HG03571 (cell line): Measurements from ENCODE around the gene SMC2.

ENCODE experiments used
- ATAC-seq: cut with Tn5 transposase; IDR thresholded peaks from one replicate; pipeline ENCODE4 v1.9.1; 2021; ENCODE audit not compliant: unreplicated experiment

SMC2 gene

GRCh38 chr9:104093647-104094533, at the start of gene SMC2:
Gene SMC2 (plus strand): TSS chr9:104094309. CDS start chr9:104095385, 1,076 bp downstream.
- ATAC-seq = peak; percentile 90

- no peak for ATAC-seq
These were observed 25.6 kb upstream of the SMC2 start for GRCh38 chr9:104068546-104068945.

- no peak for ATAC-seq
These were observed 24.8 kb upstream of the SMC2 start for GRCh38 chr9:104069288-104069687.

- ATAC-seq = no peak
These were observed 22.5 kb upstream of the SMC2 start for GRCh38 chr9:104071589-104071988.

GRCh38 chr9:104073098-104073769, 20.9 kb upstream of the SMC2 start:
- ATAC-seq = no peak

- ATAC-seq = no peak
These were observed 20.4 kb upstream of the SMC2 start for GRCh38 chr9:104073770-104074133.

GRCh38 chr9:104074876-104075275, 19.2 kb upstream of the SMC2 start:
- ATAC-seq = no peak

GRCh38 chr9:104075801-104076753, 18.0 kb upstream of the SMC2 start:
- no peak for ATAC-seq

GRCh38 chr9:104078596-104078995, 15.5 kb upstream of the SMC2 start:
- no peak for ATAC-seq

- ATAC-seq = no peak
These were observed 13.1 kb upstream of the SMC2 start for GRCh38 chr9:104080983-104081382.

GRCh38 chr9:104082168-104082567, 11.9 kb upstream of the SMC2 start:
- no peak for ATAC-seq

- ATAC-seq = no peak
These were observed 8.6 kb upstream of the SMC2 start for GRCh38 chr9:104085525-104085924.

- ATAC-seq = no peak
These were observed 6.2 kb upstream of the SMC2 start for GRCh38 chr9:104087894-104088293.

- no peak for ATAC-seq
These were observed 5.7 kb upstream of the SMC2 start for GRCh38 chr9:104088416-104088815.

GRCh38 chr9:104090578-104090977, 3.5 kb upstream of the SMC2 start:
- no peak for ATAC-seq

GRCh38 chr9:104091116-104091515, 3.0 kb upstream of the SMC2 start:
- ATAC-seq = no peak

GRCh38 chr9:104091708-104092107, 2.4 kb upstream of the SMC2 start:
- no peak for ATAC-seq

GRCh38 chr9:104092192-104092591, 1.9 kb upstream of the SMC2 start:
- no peak for ATAC-seq

GRCh38 chr9:104092875-104093600, 1.1 kb upstream of the SMC2 start:
- no peak for ATAC-seq

- ATAC-seq = peak; percentile 3
These were observed 466 bp downstream of the SMC2 start for GRCh38 chr9:104094534-104095015.
